ENCODE results near the gene FNDC3A. TPM values are rescaled to one million over a fixed set of nuclear protein-coding genes. Genes with fewer than 3 reads are reported as not detected.

Gene FNDC3A
- total and polyA plus RNA-seq, 4 donors: 25.2 to 89.5 (median 32.1) TPM

DNA sequence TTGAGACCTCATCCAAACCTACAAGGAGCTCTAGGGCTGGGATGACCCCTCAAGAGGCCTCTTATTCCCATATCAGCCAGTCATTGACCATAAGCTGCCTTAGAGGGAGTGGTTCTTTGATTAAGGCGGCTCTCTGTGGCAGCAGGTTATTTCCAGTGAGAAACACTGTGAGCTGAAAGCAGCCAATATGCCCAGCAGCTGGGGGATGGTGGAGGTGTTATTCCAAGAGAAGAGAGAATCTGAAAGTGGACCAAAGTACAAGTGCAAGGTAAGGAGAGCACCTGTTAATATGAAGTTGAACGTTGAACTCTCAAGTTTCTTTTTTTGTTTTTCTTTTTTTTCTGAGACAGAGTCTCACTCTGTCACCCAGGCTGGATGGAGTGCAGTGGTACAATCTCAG, 20.2 kb upstream of the FNDC3A start:
- Histone ChIP-seq H3K4me3 (ENCODE audit: low read depth in 1 of 3, low read length in 3 of 3) (no peak overlapping the region), H3K27me3 (ENCODE audit: control insufficient read depth in 4 of 4, insufficient read depth in 4 of 4, low read length in 3 of 4) (no peaks in the 10 kb centered on the region), H3K27ac (ENCODE audit: low read depth in 1 of 2, low read length in 2 of 2) (no peak overlapping the region), H3K4me1 (ENCODE audit: control insufficient read depth in 4 of 4, insufficient read depth in 4 of 4, low read length in 3 of 4) (no peaks in the 10 kb centered on the region), H3K9ac (ENCODE audit: low read depth in 1 of 2, low read length in 2 of 2) (no peak overlapping the region), H3K36me3 (ENCODE audit: control insufficient read depth in 4 of 4, insufficient read depth in 3 of 4, low read depth in 1 of 4, low read length in 3 of 4) (no peaks in the 10 kb centered on the region), H3K9me3 (ENCODE audit: control insufficient read depth in 4 of 4, low read length in 3 of 4) (no peaks in the 10 kb centered on the region)
- TF ChIP-seq HNF4G (IDR thresholded peaks at IDR 0.05): no peak
- TF ChIP-seq RAD21 (IDR thresholded peaks at IDR 0.05): no peak
- TF ChIP-seq GABPA (IDR thresholded peaks at IDR 0.05 in 1 of 2, conservative IDR thresholded peaks at IDR 0.05 in 1 of 2): no peak
- TF ChIP-seq RXRA (IDR thresholded peaks at IDR 0.05): no peak
- TF ChIP-seq EGR1 (IDR thresholded peaks at IDR 0.05; ENCODE audit: low read depth in 2 of 2): no peak
- TF ChIP-seq FOXA2 (IDR thresholded peaks at IDR 0.05): no peak
- TF ChIP-seq YY1 (IDR thresholded peaks at IDR 0.05): no peak
- TF ChIP-seq TAF1 (conservative IDR thresholded peaks at IDR 0.05): no peak
- TF ChIP-seq HNF4A (conservative IDR thresholded peaks at IDR 0.05): no peak
- TF ChIP-seq MAX (IDR thresholded peaks at IDR 0.05): no peak
- no peak for TF ChIP-seq NR2F2 (IDR thresholded peaks at IDR 0.05)
- no peak for TF ChIP-seq SP1 (IDR thresholded peaks at IDR 0.05)
- DNase-seq (ENCODE audit: low spot score): no peak
- WGBS: 68% methylated on average over 2 of the region's 2 CpGs

DNA sequence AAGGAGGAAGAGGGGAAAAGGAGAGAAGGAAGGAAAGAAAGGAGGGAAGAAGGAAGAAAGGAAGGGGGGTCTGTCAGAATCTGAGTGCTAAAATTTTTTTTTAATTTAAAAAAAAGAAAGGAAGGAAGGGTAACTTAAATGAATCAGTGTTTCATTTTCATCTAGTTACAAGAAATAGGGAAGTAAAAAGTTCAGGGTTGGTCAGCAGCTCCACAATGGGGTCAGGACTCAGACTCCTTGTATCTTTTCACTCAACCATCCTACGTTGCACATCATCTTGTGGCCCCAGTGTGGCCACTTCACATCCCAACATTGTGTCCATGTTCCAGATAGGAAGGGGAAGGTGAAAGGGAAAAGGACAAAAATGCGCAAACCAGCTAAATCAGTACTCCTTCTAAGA, 14.3 kb upstream of the FNDC3A start:
- Histone ChIP-seq H3K9me3 (ENCODE audit: control insufficient read depth in 4 of 4, low read length in 3 of 4) (no peaks in the 10 kb centered on the region), H3K4me3 (ENCODE audit: low read depth in 1 of 3, low read length in 3 of 3) (no peak overlapping the region), H3K4me1 (ENCODE audit: control insufficient read depth in 4 of 4, insufficient read depth in 4 of 4, low read length in 3 of 4) (no peaks in the 10 kb centered on the region), H3K27ac (ENCODE audit: low read depth in 1 of 2, low read length in 2 of 2) (no peak overlapping the region), H3K36me3 (ENCODE audit: control insufficient read depth in 4 of 4, insufficient read depth in 3 of 4, low read depth in 1 of 4, low read length in 3 of 4) (no peaks in the 10 kb centered on the region), H3K9ac (ENCODE audit: low read depth in 1 of 2, low read length in 2 of 2) (no peak overlapping the region), H3K27me3 (ENCODE audit: control insufficient read depth in 4 of 4, insufficient read depth in 4 of 4, low read length in 3 of 4) (no peaks in the 10 kb centered on the region)
- 88% methylated on average over 2 of the region's 2 CpGs for WGBS
- TF ChIP-seq TAF1 (conservative IDR thresholded peaks at IDR 0.05): no peak
- TF ChIP-seq FOXA2 (IDR thresholded peaks at IDR 0.05): no peak
- TF ChIP-seq YY1 (IDR thresholded peaks at IDR 0.05): no peak
- no peak for TF ChIP-seq NR2F2 (IDR thresholded peaks at IDR 0.05)
- TF ChIP-seq ATF3 (IDR thresholded peaks at IDR 0.05): no peak
- TF ChIP-seq, protein P1, sequence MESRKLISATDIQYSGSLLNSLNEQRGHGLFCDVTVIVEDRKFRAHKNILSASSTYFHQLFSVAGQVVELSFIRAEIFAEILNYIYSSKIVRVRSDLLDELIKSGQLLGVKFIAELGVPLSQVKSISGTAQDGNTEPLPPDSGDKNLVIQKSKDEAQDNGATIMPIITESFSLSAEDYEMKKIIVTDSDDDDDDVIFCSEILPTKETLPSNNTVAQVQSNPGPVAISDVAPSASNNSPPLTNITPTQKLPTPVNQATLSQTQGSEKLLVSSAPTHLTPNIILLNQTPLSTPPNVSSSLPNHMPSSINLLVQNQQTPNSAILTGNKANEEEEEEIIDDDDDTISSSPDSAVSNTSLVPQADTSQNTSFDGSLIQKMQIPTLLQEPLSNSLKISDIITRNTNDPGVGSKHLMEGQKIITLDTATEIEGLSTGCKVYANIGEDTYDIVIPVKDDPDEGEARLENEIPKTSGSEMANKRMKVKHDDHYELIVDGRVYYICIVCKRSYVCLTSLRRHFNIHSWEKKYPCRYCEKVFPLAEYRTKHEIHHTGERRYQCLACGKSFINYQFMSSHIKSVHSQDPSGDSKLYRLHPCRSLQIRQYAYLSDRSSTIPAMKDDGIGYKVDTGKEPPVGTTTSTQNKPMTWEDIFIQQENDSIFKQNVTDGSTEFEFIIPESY (IDR thresholded peaks at IDR 0.05): no peak
- TF ChIP-seq RAD21 (IDR thresholded peaks at IDR 0.05): no peak
- no peak for TF ChIP-seq CTCF (IDR thresholded peaks at IDR 0.05; ENCODE audit: low read depth, low read length, missing input control)
- TF ChIP-seq HNF4A (conservative IDR thresholded peaks at IDR 0.05): no peak
- no peak for TF ChIP-seq EGR1 (IDR thresholded peaks at IDR 0.05; ENCODE audit: low read depth in 2 of 2)
- no peak for TF ChIP-seq RXRA (IDR thresholded peaks at IDR 0.05)
- TF ChIP-seq GABPA (IDR thresholded peaks at IDR 0.05 in 1 of 2, conservative IDR thresholded peaks at IDR 0.05 in 1 of 2): no peak
- no peak for TF ChIP-seq REST (IDR thresholded peaks at IDR 0.05)
- no peak for TF ChIP-seq JUND (IDR thresholded peaks at IDR 0.05)
- TF ChIP-seq SP1 (IDR thresholded peaks at IDR 0.05): no peak
- TF ChIP-seq MAX (IDR thresholded peaks at IDR 0.05): no peak
- TF ChIP-seq HNF4G (IDR thresholded peaks at IDR 0.05): no peak
- no peak for DNase-seq (ENCODE audit: low spot score)
